Upper lobe of left lung (tissue), 4 donors: ENCODE results near the gene MAP4K4.

Experiments used
- EP300 ChIP-seq, 4 donors: sonication (generic); formaldehyde crosslinking; IDR thresholded peaks; one replicate each; pipeline ENCODE4 v1.5.1; 2017; ENCODE audit warnings: antibody characterized with exemption in 4 of 4, control low read depth in 2 of 4
- POLR2A ChIP-seq, 4 donors: fragments of 450-650 bp; IDR thresholded peaks; one replicate each; pipeline ENCODE4 v1.5.1; 2016 to 2017; ENCODE audit warnings: antibody characterized with exemption in 4 of 4, mild to moderate bottlenecking in 2 of 4
- POLR2AphosphoS5 ChIP-seq, 2 donors: sonication (generic); formaldehyde crosslinking; IDR thresholded peaks; one replicate each; pipeline ENCODE4 v1.5.1; 2017; ENCODE audit warnings: antibody characterized with exemption in 2 of 2
- TF ChIP-seq, protein P1 (sequence below), 6 experiments: fragments of 450-650 bp in 4 of 6; fragments of 200-600 bp in 2 of 6; sonication (generic) in 2 of 6; IDR thresholded peaks; one replicate each; pipeline ENCODE4 v1.5.1; 2016 to 2019; ENCODE audit warnings: antibody characterized with exemption in 6 of 6

- TF ChIP-seq, protein P1, sequence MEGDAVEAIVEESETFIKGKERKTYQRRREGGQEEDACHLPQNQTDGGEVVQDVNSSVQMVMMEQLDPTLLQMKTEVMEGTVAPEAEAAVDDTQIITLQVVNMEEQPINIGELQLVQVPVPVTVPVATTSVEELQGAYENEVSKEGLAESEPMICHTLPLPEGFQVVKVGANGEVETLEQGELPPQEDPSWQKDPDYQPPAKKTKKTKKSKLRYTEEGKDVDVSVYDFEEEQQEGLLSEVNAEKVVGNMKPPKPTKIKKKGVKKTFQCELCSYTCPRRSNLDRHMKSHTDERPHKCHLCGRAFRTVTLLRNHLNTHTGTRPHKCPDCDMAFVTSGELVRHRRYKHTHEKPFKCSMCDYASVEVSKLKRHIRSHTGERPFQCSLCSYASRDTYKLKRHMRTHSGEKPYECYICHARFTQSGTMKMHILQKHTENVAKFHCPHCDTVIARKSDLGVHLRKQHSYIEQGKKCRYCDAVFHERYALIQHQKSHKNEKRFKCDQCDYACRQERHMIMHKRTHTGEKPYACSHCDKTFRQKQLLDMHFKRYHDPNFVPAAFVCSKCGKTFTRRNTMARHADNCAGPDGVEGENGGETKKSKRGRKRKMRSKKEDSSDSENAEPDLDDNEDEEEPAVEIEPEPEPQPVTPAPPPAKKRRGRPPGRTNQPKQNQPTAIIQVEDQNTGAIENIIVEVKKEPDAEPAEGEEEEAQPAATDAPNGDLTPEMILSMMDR (IDR thresholded peaks at IDR 0.05), result peak in 5 of 6 experiments; percentile 22 to 47 (median 32)
- TF ChIP-seq POLR2AphosphoS5 (IDR thresholded peaks at IDR 0.05) (peak in 1 of 2 donors; percentile 46), POLR2A (IDR thresholded peaks at IDR 0.05) (peak in 3 of 4 donors; percentile 50 to 66 (median 64)), EP300 (IDR thresholded peaks at IDR 0.05) (no peak)
These were observed at the start of gene MAP4K4 for GRCh38 chr2:101697124-101698013.
